ENCODE data around the gene BEST2. TPM values are rescaled to one million over a fixed set of nuclear protein-coding genes. Genes with fewer than 3 reads are reported as not detected.
A peak's percentile ranks its signal among the peaks of the same experiment; 100 is the strongest.

Gene BEST2
- total RNA-seq, 1 donor from 2014 or later, result not detected

GRCh38 chr19:12769689-12770088 is 18.1 kb downstream of the BEST2 start:
- DNase-seq, result peak; percentile 83

GRCh38 chr19:12770922-12771321 is 19.3 kb downstream of the BEST2 start:
- DNase-seq (no peak), ATAC-seq (no peak)
- intact Hi-C loops (cut with DNase I), result no loop called here
- no peaks in the 10 kb centered on the region for H3K9me3 ChIP-seq
- H3K27me3 ChIP-seq, result no peaks in the 10 kb centered on the region
- no peak overlapping the region for H3K27ac ChIP-seq
- no peak for TF ChIP-seq CTCF (IDR thresholded peaks at IDR 0.05)
- H3K4me1 ChIP-seq, result peaks cover 6% of the 10 kb centered on the region
- no peak overlapping the region for H3K4me3 ChIP-seq
- H3K36me3 ChIP-seq, result no peaks in the 10 kb centered on the region

More at GRCh38 chr19:12769689-12770088, 18.1 kb downstream of the BEST2 start:
- H3K27ac ChIP-seq, result no peak overlapping the region
- H3K27me3 ChIP-seq, result no peaks in the 10 kb centered on the region
- peaks cover 8% of the 10 kb centered on the region for H3K4me1 ChIP-seq
- peak; percentile 82 for ATAC-seq
- H3K4me3 ChIP-seq, result no peak overlapping the region
- no peak for TF ChIP-seq CTCF (IDR thresholded peaks at IDR 0.05)
- no peaks in the 10 kb centered on the region for H3K9me3 ChIP-seq
- intact Hi-C loops (cut with DNase I), result loop anchor here (5.0 kb wide), 1 partner anchor 78 kb away; no protein-coding TSS in a partner anchor
- peaks cover 2% of the 10 kb centered on the region for H3K36me3 ChIP-seq

- ATAC-seq, result no peak
- H3K9me3 ChIP-seq, result no peaks in the 10 kb centered on the region
- no peak overlapping the region for H3K27ac ChIP-seq
- intact Hi-C loops (cut with DNase I), result no loop called here
- peaks cover 2% of the 10 kb centered on the region for H3K4me1 ChIP-seq
- no peak for TF ChIP-seq CTCF (IDR thresholded peaks at IDR 0.05)
- H3K36me3 ChIP-seq, result no peaks in the 10 kb centered on the region
- no peak overlapping the region for H3K4me3 ChIP-seq
- DNase-seq, result no peak
- no peaks in the 10 kb centered on the region for H3K27me3 ChIP-seq
Measured at GRCh38 chr19:12772323-12772722, 20.7 kb downstream of the BEST2 start.

- DNase-seq, result no peak
- H3K36me3 ChIP-seq, result no peaks in the 10 kb centered on the region
- no peak overlapping the region for H3K27ac ChIP-seq
- no peak overlapping the region for H3K4me3 ChIP-seq
- H3K27me3 ChIP-seq, result no peaks in the 10 kb centered on the region
- H3K4me1 ChIP-seq, result peaks cover 7% of the 10 kb centered on the region
- no peak for ATAC-seq
- H3K9me3 ChIP-seq, result no peaks in the 10 kb centered on the region
- no peak for TF ChIP-seq CTCF (IDR thresholded peaks at IDR 0.05)
- intact Hi-C loops (cut with DNase I), result no loop called here
Measured at GRCh38 chr19:12773571-12773970, 22.0 kb downstream of the BEST2 start.

- Histone ChIP-seq H3K4me1 (peaks cover 16% of the 10 kb centered on the region), H3K27ac (peak within 1 kb of the TSS; percentile 84), H3K27me3 (no peaks in the 10 kb centered on the region), H3K4me3 (peak within 1 kb of the TSS; percentile 73), H3K9me3 (no peaks in the 10 kb centered on the region), H3K36me3 (no peaks in the 10 kb centered on the region)
- ATAC-seq, result peak; percentile 78
- intact Hi-C loops (cut with DNase I), result no loop called here
- DNase-seq, result peak; percentile 97
- TF ChIP-seq CTCF (IDR thresholded peaks at IDR 0.05), result no peak
Measured at GRCh38 chr19:12774588-12775555, 23.3 kb downstream of the BEST2 start, which contains the start of gene HOOK2. Gene HOOK2 (minus strand): TSS chr19:12775552. CDS start chr19:12775449, 103 bp downstream.
